RWPE2 (cell line): ENCODE results near the gene HPS5.
"Not testable (repeated sequence)": the region's sequence is repeated elsewhere in the genome, so short reads cannot be mapped to it uniquely, and the experiment has no call there.

ENCODE experiments used
- ATAC-seq: fragments of 200-7000 bp; cut with Tn5 transposase; 3 replicates; pipeline ENCODE4 v1.9.1; 2021; ENCODE audit warnings: low read depth
- DNase-seq: peaks from one replicate; pipeline ENCODE4 v3.0.0-alpha.2; 2020; ENCODE audit warnings: low spot score
- H3K27ac ChIP-seq: fragments of 450-650 bp; 2 replicates; pipeline ENCODE4 v1.5.1; 2017; ENCODE audit warnings: mild to moderate bottlenecking; ENCODE audit not compliant: poor library complexity, severe bottlenecking
- H3K27me3 ChIP-seq: fragments of 250-450 bp; sonication (Bioruptor Pico); 2 replicates; pipeline ENCODE4 v1.5.1; 2021; ENCODE audit warnings: mild to moderate bottlenecking, moderate library complexity; ENCODE audit not compliant: insufficient read depth, poor library complexity, severe bottlenecking
- H3K36me3 ChIP-seq: fragments of 250-450 bp; sonication (Bioruptor Pico); 2 replicates; pipeline ENCODE4 v1.5.1; 2020; ENCODE audit warnings: low read depth, mild to moderate bottlenecking, moderate library complexity
- H3K4me1 ChIP-seq: fragments of 250-450 bp; sonication (Bioruptor Pico); 2 replicates; pipeline ENCODE4 v1.5.1; 2021; ENCODE audit warnings: mild to moderate bottlenecking, moderate library complexity; ENCODE audit not compliant: insufficient read depth, poor library complexity, severe bottlenecking
- H3K4me3 ChIP-seq: fragments of 250-450 bp; sonication (Bioruptor Pico); 2 replicates; pipeline ENCODE4 v1.5.1; 2021; ENCODE audit warnings: mild to moderate bottlenecking, moderate library complexity; ENCODE audit not compliant: severe bottlenecking
- H3K9me3 ChIP-seq: fragments of 250-450 bp; sonication (Bioruptor Pico); 2 replicates; pipeline ENCODE4 v1.5.1; 2021; ENCODE audit warnings: mild to moderate bottlenecking, moderate library complexity; ENCODE audit not compliant: severe bottlenecking
- TF ChIP-seq, protein P1 (sequence below): fragments of 450-650 bp; IDR thresholded peaks from one replicate; pipeline ENCODE4 v1.5.1; 2017; ENCODE audit warnings: mild to moderate bottlenecking, moderate library complexity; ENCODE audit not compliant: poor library complexity, severe bottlenecking

The HPS5 gene

DNA sequence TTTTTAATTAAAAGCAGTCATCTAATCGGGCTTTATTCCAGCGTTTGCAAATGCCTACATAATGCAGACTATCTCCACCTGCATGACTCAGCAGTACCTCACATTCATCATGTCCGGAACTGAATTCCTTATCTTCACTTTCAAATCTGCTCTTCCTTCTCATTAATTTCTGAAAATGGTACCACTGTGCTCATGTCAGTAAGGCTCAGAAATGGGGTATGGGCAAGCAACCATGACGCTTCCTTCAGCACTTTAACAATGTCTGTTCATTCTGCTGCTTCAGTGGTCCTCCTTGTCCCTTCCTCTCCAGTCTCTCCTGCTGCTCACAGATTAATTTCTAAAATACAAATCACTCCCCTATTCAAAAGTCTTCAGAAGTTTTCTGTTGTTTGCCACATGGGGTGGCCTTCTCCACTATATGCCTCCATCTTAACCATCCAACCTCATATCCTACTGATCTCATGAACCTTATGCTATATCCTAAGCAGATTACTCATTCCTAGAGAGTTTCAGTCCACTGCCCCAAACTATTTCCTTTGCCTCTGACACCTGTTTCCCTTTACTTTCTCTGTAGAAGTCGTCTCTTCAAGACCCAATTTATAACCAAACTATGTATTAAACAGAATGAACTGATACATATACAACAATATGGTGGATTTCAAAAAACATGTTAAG is 7.4 kb upstream of the HPS5 start:
- TF ChIP-seq, protein P1, sequence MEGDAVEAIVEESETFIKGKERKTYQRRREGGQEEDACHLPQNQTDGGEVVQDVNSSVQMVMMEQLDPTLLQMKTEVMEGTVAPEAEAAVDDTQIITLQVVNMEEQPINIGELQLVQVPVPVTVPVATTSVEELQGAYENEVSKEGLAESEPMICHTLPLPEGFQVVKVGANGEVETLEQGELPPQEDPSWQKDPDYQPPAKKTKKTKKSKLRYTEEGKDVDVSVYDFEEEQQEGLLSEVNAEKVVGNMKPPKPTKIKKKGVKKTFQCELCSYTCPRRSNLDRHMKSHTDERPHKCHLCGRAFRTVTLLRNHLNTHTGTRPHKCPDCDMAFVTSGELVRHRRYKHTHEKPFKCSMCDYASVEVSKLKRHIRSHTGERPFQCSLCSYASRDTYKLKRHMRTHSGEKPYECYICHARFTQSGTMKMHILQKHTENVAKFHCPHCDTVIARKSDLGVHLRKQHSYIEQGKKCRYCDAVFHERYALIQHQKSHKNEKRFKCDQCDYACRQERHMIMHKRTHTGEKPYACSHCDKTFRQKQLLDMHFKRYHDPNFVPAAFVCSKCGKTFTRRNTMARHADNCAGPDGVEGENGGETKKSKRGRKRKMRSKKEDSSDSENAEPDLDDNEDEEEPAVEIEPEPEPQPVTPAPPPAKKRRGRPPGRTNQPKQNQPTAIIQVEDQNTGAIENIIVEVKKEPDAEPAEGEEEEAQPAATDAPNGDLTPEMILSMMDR: no peak
- Histone ChIP-seq H3K27me3 (no peaks in the 10 kb centered on the region), H3K4me1 (peaks cover 21% of the 10 kb centered on the region), H3K4me3 (no peak overlapping the region), H3K36me3 (peaks cover 86% of the 10 kb centered on the region), H3K9me3 (no peaks in the 10 kb centered on the region), H3K27ac (peak overlapping the region; percentile 59)
- DNase-seq: no peak
- peak; percentile 83 for ATAC-seq

DNA sequence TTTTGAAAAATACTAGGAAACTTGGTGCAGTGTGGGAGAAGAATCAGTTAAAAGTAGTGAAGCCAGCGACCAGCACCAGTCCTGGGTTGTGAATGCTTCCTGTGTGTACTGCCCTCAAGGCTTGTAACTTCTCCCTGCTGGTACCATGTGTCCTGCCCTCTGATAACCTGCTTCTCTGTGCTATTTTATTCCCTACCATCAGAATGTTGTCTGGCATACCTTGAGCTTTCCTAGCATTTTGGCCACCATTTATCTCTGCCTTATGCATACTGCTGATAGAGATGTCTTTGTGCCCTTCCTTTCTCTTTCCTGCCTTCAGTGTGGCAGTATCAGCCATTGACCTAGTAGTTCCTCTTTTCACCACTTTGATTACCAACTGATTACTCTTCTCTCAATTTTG is 2.4 kb upstream of the HPS5 start:
- DNase-seq: no peak
- Histone ChIP-seq H3K36me3 (peaks cover 44% of the 10 kb centered on the region), H3K27me3 (no peaks in the 10 kb centered on the region), H3K27ac (no peak overlapping the region), H3K4me3 (no peak overlapping the region), H3K4me1 (peaks cover 33% of the 10 kb centered on the region), H3K9me3 (no peaks in the 10 kb centered on the region)
- no peak for ATAC-seq
- TF ChIP-seq, protein P1: no peak

DNA sequence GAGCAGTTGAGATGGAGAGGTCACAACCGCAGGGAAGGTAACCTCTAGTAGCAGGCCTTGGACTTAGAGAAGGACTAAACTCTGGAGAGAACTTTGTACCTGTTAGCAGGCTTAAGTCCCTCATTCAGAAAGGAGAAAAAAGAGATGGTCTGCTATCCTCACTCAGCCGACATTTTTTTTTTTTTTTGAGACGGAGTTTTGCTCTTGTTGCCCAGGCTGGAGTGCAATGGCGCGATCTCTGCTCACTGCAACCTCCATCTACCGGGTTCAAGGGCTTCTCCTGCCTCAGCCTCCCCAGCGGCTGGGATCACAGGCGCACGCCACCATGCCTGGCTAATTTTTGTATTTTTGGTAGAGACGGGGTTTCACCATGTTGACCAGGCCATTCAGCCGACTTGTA is 1.9 kb upstream of the HPS5 start:
- H3K4me3 ChIP-seq, H3K27me3 ChIP-seq, H3K9me3 ChIP-seq, ATAC-seq, H3K27ac ChIP-seq, DNase-seq: not testable (repeated sequence)
- H3K36me3 ChIP-seq: peaks cover 39% of the 10 kb centered on the region
- peaks cover 30% of the 10 kb centered on the region for H3K4me1 ChIP-seq

DNA sequence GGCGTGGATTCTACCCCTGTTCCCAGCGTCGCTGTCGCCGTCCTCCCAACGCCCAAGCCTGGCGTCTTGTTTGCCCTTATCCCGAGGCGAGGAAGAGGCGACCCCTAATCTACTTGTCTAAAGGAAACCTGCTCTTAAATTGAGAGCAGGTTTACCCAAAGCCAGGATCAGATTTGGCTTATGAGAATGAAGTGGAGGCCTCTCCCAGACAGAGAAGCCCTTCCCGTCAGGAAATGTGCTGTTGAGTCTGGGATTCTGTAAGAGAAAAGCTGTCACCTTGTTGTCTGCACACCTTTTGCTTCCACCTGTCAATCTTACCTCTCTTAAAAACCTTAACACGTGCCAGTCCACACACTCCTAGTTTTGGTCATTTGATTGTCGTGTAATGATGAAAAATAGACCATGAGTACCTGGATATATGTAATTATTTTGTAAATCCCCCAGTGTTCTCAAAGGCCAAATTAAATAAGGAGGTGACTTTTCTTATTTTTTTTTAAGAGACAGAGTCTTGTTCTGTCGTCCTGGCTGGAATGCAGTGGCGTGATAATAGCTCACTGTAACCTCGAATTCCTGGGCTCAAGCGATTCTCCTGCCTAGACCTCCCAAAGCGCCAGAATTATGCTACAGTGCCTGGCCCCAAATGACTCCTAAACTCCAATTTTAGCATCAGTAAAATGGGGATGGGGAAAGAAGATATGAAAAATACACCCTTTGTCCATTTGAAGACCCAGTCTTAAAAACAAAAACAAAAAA is 1.1 kb upstream of the HPS5 start:
- Histone ChIP-seq H3K4me1 (peaks cover 27% of the 10 kb centered on the region), H3K27ac (peak overlapping the region; percentile 75), H3K9me3 (no peaks in the 10 kb centered on the region), H3K36me3 (peaks cover 37% of the 10 kb centered on the region), H3K27me3 (no peaks in the 10 kb centered on the region), H3K4me3 (peak overlapping the region; percentile 85)
- ATAC-seq (no peak), DNase-seq (no peak)
- TF ChIP-seq, protein P1: no peak

DNA sequence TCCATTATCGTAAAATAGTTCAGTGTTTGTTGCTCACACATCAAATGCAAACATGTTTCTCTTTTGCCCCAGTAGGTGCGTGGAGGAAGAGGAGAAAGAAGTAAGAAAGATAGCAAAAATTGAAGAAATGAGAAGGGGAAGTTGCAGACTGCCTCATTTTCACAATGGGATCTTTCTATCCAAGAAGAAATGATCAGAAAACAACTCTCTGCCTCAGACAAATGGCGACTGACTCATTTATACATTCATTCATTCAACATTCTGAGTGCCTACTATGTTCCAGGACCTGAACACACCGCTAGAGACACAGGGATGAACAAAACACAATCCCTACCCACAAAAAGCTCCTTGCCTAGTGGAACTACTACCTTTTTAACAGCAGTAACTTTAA is 367 bp downstream of the HPS5 start:
- no peaks in the 10 kb centered on the region for H3K9me3 ChIP-seq
- peaks cover 27% of the 10 kb centered on the region for H3K4me1 ChIP-seq
- H3K27ac ChIP-seq: peak overlapping the region; percentile 75
- H3K4me3 ChIP-seq: peak overlapping the region; percentile 85
- ATAC-seq (peak; percentile 24), DNase-seq (no peak)
- peaks cover 27% of the 10 kb centered on the region for H3K36me3 ChIP-seq
- TF ChIP-seq, protein P1: no peak
- no peaks in the 10 kb centered on the region for H3K27me3 ChIP-seq
